ENCODE data around the gene CYTH1.

DNA sequence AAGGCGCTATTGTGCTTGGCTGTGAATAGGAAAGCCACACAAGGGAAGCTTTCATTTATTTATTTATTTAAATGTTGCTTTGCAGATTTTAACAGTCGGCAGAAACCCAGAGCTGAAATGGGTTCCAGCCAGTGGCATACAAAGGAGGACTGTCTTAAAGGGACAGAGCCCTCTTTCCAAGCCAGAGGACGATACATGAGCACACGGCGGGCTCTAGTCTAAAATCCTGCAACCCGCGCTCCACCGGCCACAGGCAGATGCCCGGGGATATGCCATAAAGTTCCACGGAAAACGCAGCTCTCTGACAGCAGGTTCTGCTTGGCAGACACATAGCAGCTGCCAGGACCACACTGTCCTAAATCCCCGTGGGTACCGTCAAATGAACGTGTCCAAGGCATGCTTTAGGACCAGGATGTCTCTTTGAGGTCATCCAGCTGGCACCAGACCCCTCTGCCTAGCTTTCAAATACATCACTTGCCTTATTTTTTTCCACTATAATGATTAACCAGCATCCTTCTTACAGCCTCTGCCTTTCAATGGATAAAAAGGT is 64.6 kb downstream of the CYTH1 start:
- TF ChIP-seq ELF1 (IDR thresholded peaks at IDR 0.05; ENCODE audit: borderline replicate concordance, low read depth) (no peak), TCF7L2 (IDR thresholded peaks at IDR 0.05; ENCODE audit: borderline replicate concordance, extremely low read depth, insufficient read depth, insufficient read length) (no peak), ZNF274 (IDR thresholded peaks at IDR 0.05; ENCODE audit: low read depth, low read length) (no peak), EZH2 (IDR thresholded peaks at IDR 0.05) (no peak), POLR2A (IDR thresholded peaks at IDR 0.05; ENCODE audit: borderline replicate concordance, extremely low read depth, insufficient read depth, insufficient read length) (no peak), POLR2AphosphoS5 (IDR thresholded peaks at IDR 0.05; ENCODE audit: low read depth, low read length) (no peak)
- TF ChIP-seq, protein P1, sequence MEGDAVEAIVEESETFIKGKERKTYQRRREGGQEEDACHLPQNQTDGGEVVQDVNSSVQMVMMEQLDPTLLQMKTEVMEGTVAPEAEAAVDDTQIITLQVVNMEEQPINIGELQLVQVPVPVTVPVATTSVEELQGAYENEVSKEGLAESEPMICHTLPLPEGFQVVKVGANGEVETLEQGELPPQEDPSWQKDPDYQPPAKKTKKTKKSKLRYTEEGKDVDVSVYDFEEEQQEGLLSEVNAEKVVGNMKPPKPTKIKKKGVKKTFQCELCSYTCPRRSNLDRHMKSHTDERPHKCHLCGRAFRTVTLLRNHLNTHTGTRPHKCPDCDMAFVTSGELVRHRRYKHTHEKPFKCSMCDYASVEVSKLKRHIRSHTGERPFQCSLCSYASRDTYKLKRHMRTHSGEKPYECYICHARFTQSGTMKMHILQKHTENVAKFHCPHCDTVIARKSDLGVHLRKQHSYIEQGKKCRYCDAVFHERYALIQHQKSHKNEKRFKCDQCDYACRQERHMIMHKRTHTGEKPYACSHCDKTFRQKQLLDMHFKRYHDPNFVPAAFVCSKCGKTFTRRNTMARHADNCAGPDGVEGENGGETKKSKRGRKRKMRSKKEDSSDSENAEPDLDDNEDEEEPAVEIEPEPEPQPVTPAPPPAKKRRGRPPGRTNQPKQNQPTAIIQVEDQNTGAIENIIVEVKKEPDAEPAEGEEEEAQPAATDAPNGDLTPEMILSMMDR (IDR thresholded peaks at IDR 0.05 in 2 of 3, conservative IDR thresholded peaks at IDR 0.05 in 1 of 3; ENCODE audit: borderline replicate concordance in 1 of 3, insufficient read depth in 1 of 3, low read depth in 2 of 3, low read length in 2 of 3), result no peak

Measured in HCT116 (cell line).